Left colon (tissue), 2 donors: ENCODE results near the gene PXYLP1. TPM values are rescaled to one million over a fixed set of nuclear protein-coding genes. Genes with fewer than 3 reads are reported as not detected.
"Not testable (repeated sequence)": the region's sequence is repeated elsewhere in the genome, so short reads cannot be mapped to it uniquely, and the experiment has no call there.

ENCODE experiments used
- ATAC-seq: fragments of 200-7000 bp; cut with Tn5 transposase; one replicate; pipeline ENCODE4 v1.9.1; 2020; ENCODE audit warnings: mild to moderate bottlenecking, moderate library complexity
- DNase-seq, 2 donors: peaks; one replicate each; pipeline ENCODE4 v3.0.0-alpha.2; 2020
- intact Hi-C, 2 donors: fragments of 100-400 bp; cut with DNase I in 1 of 2; cut with micrococcal nuclease in 1 of 2; formaldehyde crosslinking; loops; one replicate each; pipeline versions ENCODE4 v1.11.2 to v1.14.0; 2022; cut with DNase I, micrococcal nuclease
- long read RNA-seq: library from polyadenylated mRNA; unstranded; transcript quantifications from one replicate; pipeline ENCODE4 v2.0.0, GENCODE V29; 2021
- total RNA-seq, 2 donors: library from RNA; stranded (reverse); fragmentation: NEBNext Ultra II Directional; extraction: Animal tissue kit (Norgen Biotek cat#: 25700); gene quantifications; one replicate each; pipeline ENCODE4 v1.2.1, GENCODE V29; 2021
- donor health status: DM: no; HTN: no; CAD: no.
- donor health status: DM: yes; HTN: yes; CAD: no.

PXYLP1 gene
- total RNA-seq, result 10 to 100 TPM in 1 of 2 donors, 1 to 10 TPM in 1; 8.2 to 11.3 TPM
- long read RNA-seq, transcript PXYLP1-201 (6 exons, 3,281 nt), result major isoform, 6 of 16 reads
- long read RNA-seq, partial matches to known transcripts, result 0 of 16 reads
- long read RNA-seq, other reads (novel, unspliced or antisense), result 9 of 16 reads

GRCh38 chr3:141231101-141231951 is at the start of gene PXYLP1:
TSS of gene PXYLP1 (plus strand) at chr3:141231825. CDS start at chr3:141260176, 28,351 bp downstream.
- ATAC-seq (peak; percentile 88), DNase-seq (peak; percentile 92 to 96)
- intact Hi-C loops, result no loop called here

- intact Hi-C loops, result no loop called here
Measured at GRCh38 chr3:141183606-141184005, 48.0 kb upstream of the PXYLP1 start.

GRCh38 chr3:141184430-141184829 is 47.2 kb upstream of the PXYLP1 start:
- ATAC-seq (no peak), DNase-seq (no peak)
- intact Hi-C loops, result no loop called here

More at GRCh38 chr3:141183606-141184005, 48.0 kb upstream of the PXYLP1 start:
- DNase-seq (no peak), ATAC-seq (no peak)

GRCh38 chr3:141191097-141191749 is 40.4 kb upstream of the PXYLP1 start:
- intact Hi-C loops, result loop anchor here (5.0 to 10.0 kb wide), 2 partner anchors 186 to 294 kb away; no protein-coding TSS in a partner anchor
- ATAC-seq (no peak), DNase-seq (no peak)

GRCh38 chr3:141192345-141192744 is 39.3 kb upstream of the PXYLP1 start:
- intact Hi-C loops, result loop anchor here (5.0 to 10.0 kb wide), 2 partner anchors 188 to 295 kb away; no protein-coding TSS in a partner anchor
- DNase-seq, result peak; percentile 91 to 99
- ATAC-seq, result peak; percentile 100

- DNase-seq (no peak), ATAC-seq (no peak)
- intact Hi-C loops, result loop anchor here (5.0 to 10.0 kb wide), 2 partner anchors 188 to 296 kb away; no protein-coding TSS in a partner anchor
Measured at GRCh38 chr3:141193066-141193830, 38.4 kb upstream of the PXYLP1 start.

- ATAC-seq (no peak), DNase-seq (no peak)
- intact Hi-C loops, result no loop called here
Measured at GRCh38 chr3:141201122-141201521, 30.5 kb upstream of the PXYLP1 start.

GRCh38 chr3:141202682-141203081 is 28.9 kb upstream of the PXYLP1 start:
- DNase-seq (no peak), ATAC-seq (no peak)
- intact Hi-C loops, result no loop called here

GRCh38 chr3:141203866-141204265 is 27.8 kb upstream of the PXYLP1 start:
- intact Hi-C loops, result no loop called here
- DNase-seq (no peak), ATAC-seq (no peak)

GRCh38 chr3:141204343-141204742 is 27.3 kb upstream of the PXYLP1 start:
- intact Hi-C loops, result no loop called here
- DNase-seq (no peak), ATAC-seq (no peak)

- DNase-seq, ATAC-seq, intact Hi-C loops: not testable (repeated sequence)
Measured at GRCh38 chr3:141211306-141211705, 20.3 kb upstream of the PXYLP1 start.

- DNase-seq (no peak), ATAC-seq (no peak)
- intact Hi-C loops, result no loop called here
Measured at GRCh38 chr3:141212101-141212500, 19.5 kb upstream of the PXYLP1 start.

- no peak for DNase-seq
- intact Hi-C loops, result no loop called here
- no peak for ATAC-seq
Measured at GRCh38 chr3:141212555-141212954, 19.1 kb upstream of the PXYLP1 start.

- ATAC-seq (no peak), DNase-seq (no peak)
- intact Hi-C loops, result no loop called here
Measured at GRCh38 chr3:141216975-141217374, 14.7 kb upstream of the PXYLP1 start.

- intact Hi-C loops, result no loop called here
- DNase-seq (no peak), ATAC-seq (peak; percentile 29)
Measured at GRCh38 chr3:141217389-141217788, 14.2 kb upstream of the PXYLP1 start.

GRCh38 chr3:141218162-141218835 is 13.3 kb upstream of the PXYLP1 start:
- DNase-seq (no peak), ATAC-seq (no peak)
- intact Hi-C loops, result no loop called here

- ATAC-seq (no peak), DNase-seq (no peak)
- intact Hi-C loops, result no loop called here
Measured at GRCh38 chr3:141218926-141219325, 12.7 kb upstream of the PXYLP1 start.

GRCh38 chr3:141223673-141224166 is 7.9 kb upstream of the PXYLP1 start:
- intact Hi-C loops, result no loop called here
- ATAC-seq (no peak), DNase-seq (no peak)
